Measurements from ENCODE around the gene OLFML2B.
A peak's percentile ranks its signal among the peaks of the same experiment; 100 is the strongest.
"Not testable (repeated sequence)": the region's sequence is repeated elsewhere in the genome, so short reads cannot be mapped to it uniquely, and the experiment has no call there.

The OLFML2B gene

GRCh38 chr1:162067466-162067865, 43.8 kb upstream of the OLFML2B start:
- no peak overlapping the region for H3K4me3 ChIP-seq (replicated peaks; ENCODE audit: low read depth, low read length)
- TF ChIP-seq CTCF (IDR thresholded peaks at IDR 0.05; ENCODE audit: low read depth, low read length, missing control alignments) = no peak
- no peak for DNase-seq (ENCODE audit: extremely low read depth, low read depth)

- not testable (repeated sequence) for DNase-seq (ENCODE audit: extremely low read depth, low read depth); H3K4me3 ChIP-seq (replicated peaks; ENCODE audit: low read depth, low read length)
Measured at GRCh38 chr1:162066836-162067235, 43.2 kb upstream of the OLFML2B start.

- DNase-seq (ENCODE audit: extremely low read depth, low read depth) = no peak
- TF ChIP-seq CTCF (IDR thresholded peaks at IDR 0.05; ENCODE audit: low read depth, low read length, missing control alignments) = no peak
- H3K4me3 ChIP-seq (replicated peaks; ENCODE audit: low read depth, low read length) = no peak overlapping the region
Measured at GRCh38 chr1:162065016-162065415, 41.3 kb upstream of the OLFML2B start.

GRCh38 chr1:162062542-162063015, 38.9 kb upstream of the OLFML2B start:
- H3K4me3 ChIP-seq (replicated peaks; ENCODE audit: low read depth, low read length) = no peak overlapping the region
- TF ChIP-seq CTCF (IDR thresholded peaks at IDR 0.05; ENCODE audit: low read depth, low read length, missing control alignments) = no peak
- peak; percentile 52 for DNase-seq (ENCODE audit: extremely low read depth, low read depth)

DNA sequence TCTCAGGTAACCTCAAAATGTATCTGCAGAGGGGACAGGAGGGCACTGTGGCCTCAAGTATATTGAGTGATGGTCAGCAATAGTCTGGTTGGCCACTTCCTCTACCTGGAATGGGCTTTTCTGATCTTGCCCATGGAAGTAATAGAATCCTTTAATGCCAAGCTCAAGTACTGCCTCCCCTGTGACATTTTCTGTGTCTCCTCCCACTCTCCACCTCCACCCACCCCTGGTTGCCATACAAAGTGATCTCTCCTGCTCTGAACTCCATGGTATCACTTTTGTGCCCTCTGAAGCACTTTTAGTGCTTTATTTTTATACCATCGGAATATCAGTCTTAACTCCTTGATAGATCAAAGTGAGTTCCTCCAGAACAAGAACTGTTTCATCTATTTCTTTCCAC, 36.6 kb upstream of the OLFML2B start:
- H3K4me3 ChIP-seq (replicated peaks; ENCODE audit: low read depth, low read length) = no peak overlapping the region
- DNase-seq (ENCODE audit: extremely low read depth, low read depth) = no peak
- no peak for TF ChIP-seq CTCF (IDR thresholded peaks at IDR 0.05; ENCODE audit: low read depth, low read length, missing control alignments)

- no peak for DNase-seq (ENCODE audit: extremely low read depth, low read depth)
- TF ChIP-seq CTCF (IDR thresholded peaks at IDR 0.05; ENCODE audit: low read depth, low read length, missing control alignments) = no peak
- H3K4me3 ChIP-seq (replicated peaks; ENCODE audit: low read depth, low read length) = no peak overlapping the region
Measured at GRCh38 chr1:162059721-162060120, 36.1 kb upstream of the OLFML2B start.

DNA sequence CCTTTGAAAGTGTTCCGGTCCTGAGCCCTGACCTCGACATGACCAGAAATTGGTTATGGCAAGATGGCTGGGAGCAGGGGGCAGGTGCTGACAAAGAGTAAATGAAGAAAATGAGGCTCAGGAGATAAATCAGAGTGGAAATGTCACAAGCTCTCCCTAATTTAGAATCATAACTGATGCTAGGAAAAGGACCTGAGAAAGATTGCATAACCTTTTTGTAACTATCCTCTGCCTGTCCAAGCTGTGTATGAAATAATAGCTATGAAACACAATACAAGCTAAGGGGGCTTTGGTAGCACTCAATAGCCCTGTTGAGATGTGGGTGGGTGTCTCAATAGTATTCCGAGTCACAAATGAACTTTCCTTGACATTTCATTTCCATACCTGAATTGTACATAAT, 32.9 kb upstream of the OLFML2B start:
- TF ChIP-seq CTCF (IDR thresholded peaks at IDR 0.05; ENCODE audit: low read depth, low read length, missing control alignments) = no peak
- DNase-seq (ENCODE audit: extremely low read depth, low read depth) = no peak
- no peak overlapping the region for H3K4me3 ChIP-seq (replicated peaks; ENCODE audit: low read depth, low read length)
